GM19025 (cell line): Measurements from ENCODE around the gene ANP32A.
"Not testable (repeated sequence)": the region's sequence is repeated elsewhere in the genome, so short reads cannot be mapped to it uniquely, and the experiment has no call there.

Source experiments
- ATAC-seq: cut with Tn5 transposase; IDR thresholded peaks from one replicate; pipeline ENCODE4 v1.9.1; 2021; ENCODE audit warnings: mild to moderate bottlenecking, low read depth, moderate library complexity; ENCODE audit not compliant: unreplicated experiment

ANP32A gene

GRCh38 chr15:68820295-68821189 is at the start of gene ANP32A:
Gene ANP32A, minus strand, starts transcription at chr15:68820895. Its CDS starts 144 bp downstream, at chr15:68820751.
- peak; percentile 66 for ATAC-seq

- ATAC-seq: no peak
These were observed 47.6 kb upstream of the ANP32A start for GRCh38 chr15:68868296-68868695.

- ATAC-seq: no peak
These were observed 41.7 kb upstream of the ANP32A start for GRCh38 chr15:68862415-68862814.

GRCh38 chr15:68858666-68859065 is 38.0 kb upstream of the ANP32A start:
- not testable (repeated sequence) for ATAC-seq

GRCh38 chr15:68857443-68857842 is 36.7 kb upstream of the ANP32A start:
- ATAC-seq: not testable (repeated sequence)

- ATAC-seq: no peak
These were observed 31.8 kb upstream of the ANP32A start for GRCh38 chr15:68852461-68852860.

GRCh38 chr15:68851971-68852370 is 31.3 kb upstream of the ANP32A start:
- ATAC-seq: no peak

GRCh38 chr15:68849497-68849896 is 28.8 kb upstream of the ANP32A start:
- no peak for ATAC-seq

GRCh38 chr15:68846851-68847439 is 26.2 kb upstream of the ANP32A start:
- ATAC-seq: no peak

- ATAC-seq: no peak
These were observed 24.3 kb upstream of the ANP32A start for GRCh38 chr15:68844856-68845550.

- ATAC-seq: no peak
These were observed 23.0 kb upstream of the ANP32A start for GRCh38 chr15:68843425-68844311.

- no peak for ATAC-seq
These were observed 22.3 kb upstream of the ANP32A start for GRCh38 chr15:68842958-68843357.

- no peak for ATAC-seq
These were observed 13.7 kb upstream of the ANP32A start for GRCh38 chr15:68834346-68834745.

GRCh38 chr15:68833700-68834331 is 13.1 kb upstream of the ANP32A start:
- ATAC-seq: no peak

GRCh38 chr15:68830141-68830785 is 9.6 kb upstream of the ANP32A start:
- no peak for ATAC-seq

GRCh38 chr15:68829068-68829467 is 8.4 kb upstream of the ANP32A start:
- no peak for ATAC-seq

- no peak for ATAC-seq
These were observed 2.9 kb upstream of the ANP32A start for GRCh38 chr15:68823561-68823960.

GRCh38 chr15:68822818-68823217 is 2.1 kb upstream of the ANP32A start:
- ATAC-seq: no peak

GRCh38 chr15:68821841-68822381 is 1.2 kb upstream of the ANP32A start:
- ATAC-seq: no peak
